ENCODE results near the gene CPA5.

CPA5 gene

DNA sequence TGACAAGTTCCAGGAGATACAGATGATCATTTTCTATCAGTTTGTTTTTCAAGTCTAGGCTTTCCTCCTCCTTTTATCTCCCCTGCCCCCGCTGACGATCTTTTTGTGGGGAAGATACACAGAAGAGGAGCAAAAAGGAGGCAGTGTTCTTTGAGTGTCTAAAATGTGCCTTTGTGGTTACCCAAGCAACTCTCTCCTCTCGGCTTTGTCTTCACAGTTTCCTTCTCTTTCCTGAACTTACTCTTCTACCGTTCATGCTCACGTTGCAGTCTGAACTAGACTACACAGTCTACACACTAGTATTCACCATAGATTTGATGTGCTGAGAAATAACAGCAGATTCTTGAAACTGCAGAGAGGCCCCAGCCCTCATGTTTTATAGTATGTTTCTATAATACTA lies 72.6 kb downstream of the CPA5 start:
- no peaks in the 10 kb centered on the region for H3K9me3 ChIP-seq (ENCODE audit: insufficient read depth, low read length)
- H3K4me1 ChIP-seq (ENCODE audit: low read length) = no peaks in the 10 kb centered on the region
- no peak overlapping the region for H3K9ac ChIP-seq (ENCODE audit: low read length)
- no peaks in the 10 kb centered on the region for H3K27me3 ChIP-seq (ENCODE audit: low read depth, low read length)
- no peaks in the 10 kb centered on the region for H3K79me2 ChIP-seq (ENCODE audit: low read length)
- no peaks in the 10 kb centered on the region for H4K20me1 ChIP-seq (ENCODE audit: insufficient read depth, low read length)
- H2AFZ ChIP-seq (ENCODE audit: low read depth, low read length) = no peak overlapping the region
- TF ChIP-seq CTCF (IDR thresholded peaks at IDR 0.05; ENCODE audit: low read depth, low read length) = no peak
- TF ChIP-seq EZH2phosphoT487 (IDR thresholded peaks at IDR 0.05; ENCODE audit: low read depth) = no peak
- no peaks in the 10 kb centered on the region for H3K36me3 ChIP-seq (replicated peaks; ENCODE audit: low read depth, low read length)
- H3K27ac ChIP-seq (ENCODE audit: low read length) = no peak overlapping the region
- no peak overlapping the region for H3K4me3 ChIP-seq (ENCODE audit: low read length)
- H3K4me2 ChIP-seq (ENCODE audit: low read length) = no peak overlapping the region

GRCh38 chr7:130418306-130418705 lies 73.7 kb downstream of the CPA5 start:
- Histone ChIP-seq H3K27me3 (ENCODE audit: low read depth, low read length) (no peaks in the 10 kb centered on the region), H3K9ac (ENCODE audit: low read length) (no peak overlapping the region), H3K36me3 (replicated peaks; ENCODE audit: low read depth, low read length) (no peaks in the 10 kb centered on the region), H3K4me2 (ENCODE audit: low read length) (no peak overlapping the region), H3K4me1 (ENCODE audit: low read length) (no peaks in the 10 kb centered on the region), H3K79me2 (ENCODE audit: low read length) (no peaks in the 10 kb centered on the region), H2AFZ (ENCODE audit: low read depth, low read length) (no peak overlapping the region), H3K27ac (ENCODE audit: low read length) (no peak overlapping the region), H3K4me3 (ENCODE audit: low read length) (no peak overlapping the region), H4K20me1 (ENCODE audit: insufficient read depth, low read length) (no peaks in the 10 kb centered on the region), H3K9me3 (ENCODE audit: insufficient read depth, low read length) (no peaks in the 10 kb centered on the region)
- TF ChIP-seq EZH2phosphoT487 (IDR thresholded peaks at IDR 0.05; ENCODE audit: low read depth) = no peak
- TF ChIP-seq CTCF (IDR thresholded peaks at IDR 0.05; ENCODE audit: low read depth, low read length) = no peak
